ENCODE data around the gene BFSP2.

The BFSP2 gene

DNA sequence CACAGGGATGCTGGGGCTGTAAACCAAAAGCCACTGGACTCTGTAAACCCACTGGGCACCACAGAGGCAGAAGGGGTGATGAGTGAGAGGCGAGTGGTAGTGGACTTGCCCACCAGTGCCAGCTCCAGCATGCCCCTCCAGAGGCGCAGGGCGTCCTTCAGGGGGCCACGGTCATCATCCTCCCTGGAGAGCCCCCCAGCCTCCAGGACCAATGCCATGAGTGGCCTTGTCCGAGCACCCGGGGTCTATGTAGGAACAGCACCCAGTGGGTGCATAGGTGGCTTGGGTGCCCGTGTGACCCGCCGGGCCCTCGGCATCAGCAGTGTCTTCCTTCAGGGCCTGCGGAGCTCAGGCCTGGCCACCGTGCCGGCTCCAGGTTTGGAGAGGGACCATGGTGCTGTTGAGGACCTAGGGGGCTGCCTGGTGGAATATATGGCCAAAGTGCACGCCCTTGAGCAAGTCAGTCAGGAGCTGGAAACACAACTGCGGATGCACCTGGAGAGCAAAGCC is at the start of gene BFSP2:
BFSP2 (plus strand) TSS at position 51 of the 510 bp plus-strand sequence; CDS start at position 79, 28 bp downstream.
- no peak for DNase-seq

- no peak for DNase-seq
Observed at GRCh38 chr3:133354721-133355120, 45.1 kb upstream of the BFSP2 start.

DNA sequence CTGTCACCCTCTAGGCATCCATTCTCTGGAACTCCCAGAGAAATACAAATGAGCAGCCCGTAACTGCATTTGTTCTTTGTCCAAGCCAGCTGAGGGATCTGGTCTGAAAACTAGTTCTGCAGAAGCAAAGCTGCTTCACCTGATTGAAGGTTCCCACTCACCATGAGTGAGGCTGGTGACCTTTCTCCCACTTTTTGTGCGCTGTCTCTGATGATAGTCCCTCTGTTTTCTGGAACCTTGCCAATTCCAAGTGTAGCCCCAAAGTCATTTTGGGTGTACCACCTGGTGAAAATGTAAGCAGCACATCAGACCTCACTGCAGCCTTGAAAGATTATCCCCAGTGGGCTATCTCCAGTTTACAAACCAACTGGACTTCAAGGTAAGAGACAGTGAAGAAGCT is 39.4 kb upstream of the BFSP2 start:
- no peak for DNase-seq

DNA sequence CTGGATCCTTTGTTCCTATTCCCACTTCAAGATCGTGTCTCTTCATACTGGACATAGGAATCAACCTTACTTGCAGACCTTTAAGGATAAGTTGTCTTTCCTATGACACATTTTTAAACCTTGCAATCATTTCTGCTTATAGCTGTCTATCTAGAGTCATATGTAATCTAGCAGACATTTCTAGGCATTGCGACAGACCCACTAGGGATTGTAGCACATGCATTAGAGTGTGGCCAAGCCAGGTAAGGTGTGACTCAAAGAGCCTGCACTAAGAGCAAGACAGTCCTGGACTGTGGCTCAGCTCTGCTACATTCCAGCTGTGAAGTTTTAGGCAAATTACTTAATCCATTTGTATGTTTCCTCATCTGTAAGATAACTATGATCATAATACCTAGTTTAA is 38.8 kb upstream of the BFSP2 start:
- no peak for DNase-seq

- no peak for DNase-seq
Observed at GRCh38 chr3:133361435-133361834, 38.4 kb upstream of the BFSP2 start.

- DNase-seq: no peak
Observed at GRCh38 chr3:133362539-133362938, 37.3 kb upstream of the BFSP2 start.

- no peak for DNase-seq
Observed at GRCh38 chr3:133364704-133365103, 35.2 kb upstream of the BFSP2 start.

DNA sequence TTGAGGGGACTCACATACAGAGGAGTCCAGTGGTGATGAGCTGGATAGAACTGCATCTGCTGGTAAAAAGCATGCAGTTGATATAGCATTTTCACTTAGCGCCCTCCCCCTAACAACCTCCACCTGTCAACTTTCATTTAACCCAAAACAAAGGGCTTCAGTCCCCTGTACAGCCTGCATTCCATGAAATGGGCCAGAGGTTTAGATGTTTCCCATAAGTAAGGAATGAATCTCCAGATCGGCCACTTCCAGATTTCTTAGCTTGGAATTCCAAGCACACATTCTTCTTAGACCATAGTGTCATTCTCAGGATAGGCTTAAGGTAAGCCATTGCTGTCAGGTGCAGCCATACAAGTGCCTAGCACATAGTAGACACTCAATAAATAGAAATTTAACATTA is 32.9 kb upstream of the BFSP2 start:
- no peak for DNase-seq

GRCh38 chr3:133367403-133367802 is 32.5 kb upstream of the BFSP2 start:
- no peak for DNase-seq

DNA sequence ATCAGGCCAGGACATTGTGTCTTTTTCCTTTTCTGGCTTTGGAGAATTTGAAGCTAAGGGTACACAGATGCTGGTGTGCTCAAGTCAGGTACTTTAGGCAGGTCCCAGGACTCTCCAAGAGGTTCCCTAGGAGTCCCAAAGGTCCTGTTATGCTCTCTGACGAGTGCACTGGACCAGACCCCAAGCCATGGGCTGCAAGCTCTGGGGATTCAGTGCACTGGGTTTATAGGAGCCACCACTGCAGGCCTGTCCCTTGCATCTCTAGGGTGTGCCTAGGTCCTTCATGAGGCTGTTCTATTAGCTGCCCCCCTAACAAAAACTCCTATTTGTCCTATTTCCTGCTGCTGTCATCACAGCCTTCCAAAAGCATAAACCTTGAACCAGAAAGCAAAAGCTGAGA is 31.9 kb upstream of the BFSP2 start:
- DNase-seq: no peak

- DNase-seq: no peak
Observed at GRCh38 chr3:133368371-133369067, 31.3 kb upstream of the BFSP2 start.

DNA sequence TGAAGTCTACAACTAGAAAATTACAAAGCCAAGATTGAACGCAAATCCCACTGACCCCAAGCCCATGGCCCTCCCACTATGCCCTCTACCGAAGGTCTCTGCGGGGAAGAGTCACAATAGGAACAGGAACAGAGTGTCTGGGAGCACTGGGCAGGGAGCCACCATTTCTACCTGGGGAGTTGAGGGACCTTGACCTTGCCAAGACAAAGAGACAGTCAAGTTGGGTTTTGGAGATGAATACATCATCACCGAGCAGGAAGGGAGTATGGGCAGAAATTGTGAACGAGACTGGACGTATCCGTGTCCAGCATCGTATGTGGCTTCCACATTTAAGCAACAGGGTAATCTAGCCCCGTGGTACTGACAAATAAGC is 30.8 kb upstream of the BFSP2 start:
- no peak for DNase-seq

- no peak for DNase-seq
Observed at GRCh38 chr3:133371181-133371580, 28.7 kb upstream of the BFSP2 start.

GRCh38 chr3:133371676-133372075 is 28.2 kb upstream of the BFSP2 start:
- DNase-seq: no peak

- DNase-seq: no peak
Observed at GRCh38 chr3:133374708-133375402, 25.0 kb upstream of the BFSP2 start.

DNA sequence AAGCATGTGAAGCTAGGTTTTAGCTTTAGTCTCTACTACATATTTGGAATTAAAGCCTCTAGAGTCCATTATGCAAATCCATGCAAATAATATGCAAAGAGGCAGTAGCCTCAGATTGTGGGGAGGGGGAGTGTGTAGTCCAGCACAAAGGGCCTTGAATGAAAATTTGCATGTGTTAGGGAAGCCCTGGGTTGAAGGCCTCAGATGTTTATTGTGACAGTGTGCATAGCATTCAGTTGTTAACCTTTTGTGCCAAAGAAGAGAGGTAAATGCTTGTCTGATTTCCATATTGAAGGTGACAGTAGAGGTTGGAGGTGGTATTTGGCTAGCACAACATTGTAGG is 24.5 kb upstream of the BFSP2 start:
- no peak for DNase-seq

- no peak for DNase-seq
Observed at GRCh38 chr3:133376810-133377209, 23.0 kb upstream of the BFSP2 start.

- DNase-seq: no peak
Observed at GRCh38 chr3:133377396-133377795, 22.5 kb upstream of the BFSP2 start.

DNA sequence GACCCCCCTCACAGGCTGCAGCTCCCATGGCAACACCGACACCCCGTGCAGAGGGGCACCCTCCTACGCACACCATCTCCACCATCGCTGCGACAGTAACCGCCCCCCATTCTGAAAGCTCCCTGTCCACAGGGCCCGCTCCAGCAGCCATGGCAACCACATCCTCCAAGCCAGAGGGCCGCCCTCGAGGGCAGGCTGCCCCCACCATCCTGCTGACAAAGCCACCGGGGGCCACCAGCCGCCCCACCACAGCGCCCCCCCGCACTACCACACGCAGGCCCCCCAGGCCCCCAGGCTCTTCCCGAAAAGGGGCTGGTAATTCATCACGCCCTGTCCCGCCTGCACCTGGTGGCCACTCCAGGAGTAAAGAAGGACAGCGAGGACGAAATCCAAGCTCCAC is 19.9 kb upstream of the BFSP2 start:
- no peak for DNase-seq

DNA sequence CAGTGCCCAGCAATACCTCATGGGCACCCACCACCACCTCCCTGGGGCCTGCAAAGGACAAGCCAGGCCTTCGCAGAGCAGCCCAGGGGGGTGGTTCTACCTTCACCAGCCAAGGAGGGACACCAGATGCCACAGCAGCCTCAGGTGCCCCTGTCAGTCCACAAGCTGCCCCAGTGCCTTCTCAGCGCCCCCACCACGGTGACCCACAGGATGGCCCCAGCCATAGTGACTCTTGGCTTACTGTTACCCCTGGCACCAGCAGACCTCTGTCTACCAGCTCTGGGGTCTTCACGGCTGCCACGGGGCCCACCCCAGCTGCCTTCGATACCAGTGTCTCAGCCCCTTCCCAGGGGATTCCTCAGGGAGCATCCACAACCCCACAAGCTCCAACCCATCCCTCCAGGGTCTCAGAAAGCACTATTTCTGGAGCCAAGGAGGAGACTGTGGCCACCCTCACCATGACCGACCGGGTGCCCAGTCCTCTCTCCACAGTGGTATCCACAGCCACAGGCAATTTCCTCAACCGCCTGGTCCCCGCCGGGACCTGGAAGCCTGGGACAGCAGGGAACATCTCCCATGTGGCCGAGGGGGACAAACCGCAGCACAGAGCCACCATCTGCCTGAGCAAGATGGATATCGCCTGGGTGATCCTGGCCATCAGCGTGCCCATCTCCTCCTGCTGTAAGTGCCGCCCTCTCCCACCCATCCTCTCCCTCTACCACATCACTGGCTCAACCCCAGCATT is 19.2 kb upstream of the BFSP2 start:
- no peak for DNase-seq

DNA sequence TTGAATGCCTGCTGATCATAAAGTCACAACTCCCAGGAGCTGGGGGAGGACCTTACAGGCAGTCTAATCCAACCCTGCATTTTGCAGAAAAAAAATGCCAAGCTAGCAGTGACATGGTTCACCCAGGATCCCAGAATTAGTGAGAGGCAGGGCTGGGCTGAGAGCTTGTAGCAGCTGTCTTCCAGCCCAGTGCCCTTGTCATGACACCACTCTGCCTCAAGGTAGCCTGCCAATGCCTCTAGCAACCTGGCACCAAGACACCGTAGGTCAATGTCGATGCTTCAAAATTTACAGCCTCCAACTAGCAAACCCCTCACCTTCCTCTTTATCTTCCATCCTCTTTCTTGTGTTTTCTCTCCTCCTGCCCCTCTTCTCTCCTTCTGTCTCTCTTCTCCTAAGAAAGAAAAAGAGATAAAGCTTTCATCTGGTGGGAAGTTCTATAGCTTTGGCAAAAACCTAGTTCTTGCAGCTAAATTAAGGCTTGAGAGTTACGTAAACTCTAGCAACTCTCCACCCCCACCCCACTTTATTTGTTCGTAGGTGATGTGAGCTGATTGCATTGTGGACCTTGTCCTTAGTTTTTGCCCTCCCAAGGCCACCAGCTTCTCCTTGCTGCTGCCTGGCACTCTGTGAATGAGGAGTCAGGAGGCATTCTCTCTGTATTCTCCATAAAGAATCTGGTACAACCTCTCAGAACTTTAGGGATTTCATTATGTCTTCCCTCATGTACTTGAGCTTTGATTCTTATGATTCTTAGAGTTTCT is 18.3 kb upstream of the BFSP2 start:
- DNase-seq: no peak

DNA sequence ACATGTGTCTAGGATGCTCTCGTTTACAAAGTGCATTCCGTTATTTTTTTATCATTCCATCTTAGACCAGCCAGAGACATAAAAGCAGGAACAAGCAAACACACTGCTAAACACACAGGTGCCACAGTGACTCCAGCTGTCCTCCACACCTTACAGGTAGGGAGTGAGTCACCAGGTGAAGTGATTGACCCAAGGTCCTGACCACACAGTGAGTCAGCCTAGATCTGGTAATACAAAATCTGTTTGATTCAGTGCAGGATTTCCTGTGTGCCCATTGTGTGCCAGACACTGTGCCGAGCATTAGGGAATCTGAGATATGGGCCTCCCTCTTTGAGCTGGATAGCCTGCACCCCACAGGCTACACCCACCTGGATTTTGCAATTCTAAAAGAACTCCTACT is 16.7 kb upstream of the BFSP2 start:
- DNase-seq: no peak

DNA sequence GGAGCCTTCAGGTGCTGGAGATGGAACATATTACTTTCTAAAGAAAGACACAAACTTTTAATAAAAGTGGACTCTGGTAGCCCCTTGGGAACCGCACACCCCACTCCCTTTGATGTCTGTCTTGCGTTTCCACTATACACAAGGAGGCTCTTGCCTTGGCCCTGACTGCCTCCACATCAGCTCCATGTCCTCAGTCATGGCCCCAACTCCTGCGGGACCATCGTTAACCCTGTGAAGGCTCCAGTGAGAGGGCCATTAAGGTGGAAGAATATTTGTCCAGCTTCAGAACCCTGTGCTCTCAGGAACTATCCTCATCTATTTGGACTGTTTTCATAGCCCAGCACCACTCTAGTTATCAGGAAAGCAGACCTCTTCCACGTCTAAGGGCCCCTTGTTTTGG is 16.1 kb upstream of the BFSP2 start:
- no peak for DNase-seq

All from activated naive CD4-positive, alpha-beta T cell treated with Interleukin-2 at 50 U/mL for 16 hours (primary cell).